Measurements from ENCODE around the gene FBXO31.

DNA sequence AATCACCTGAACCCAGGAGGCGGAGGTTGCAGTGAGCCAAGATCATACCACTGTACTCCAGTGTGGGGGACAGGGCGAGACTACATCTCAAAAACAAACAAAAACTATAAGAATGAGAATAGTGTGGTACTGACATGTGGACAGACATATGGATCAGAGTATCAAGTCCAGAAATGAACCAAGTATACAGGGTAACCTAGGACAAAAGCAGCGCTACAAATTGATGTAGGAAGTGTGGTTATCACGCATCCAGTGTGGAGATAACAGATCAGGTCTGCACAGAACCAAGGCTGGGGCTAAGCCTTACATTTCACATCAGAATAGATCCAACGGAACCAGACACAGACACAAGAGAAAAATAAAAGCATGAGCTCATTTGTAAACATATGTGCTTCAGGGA is 43.4 kb downstream of the FBXO31 start:
- TF ChIP-seq POLR2A (IDR thresholded peaks at IDR 0.05): no peak
- TF ChIP-seq, protein P1, sequence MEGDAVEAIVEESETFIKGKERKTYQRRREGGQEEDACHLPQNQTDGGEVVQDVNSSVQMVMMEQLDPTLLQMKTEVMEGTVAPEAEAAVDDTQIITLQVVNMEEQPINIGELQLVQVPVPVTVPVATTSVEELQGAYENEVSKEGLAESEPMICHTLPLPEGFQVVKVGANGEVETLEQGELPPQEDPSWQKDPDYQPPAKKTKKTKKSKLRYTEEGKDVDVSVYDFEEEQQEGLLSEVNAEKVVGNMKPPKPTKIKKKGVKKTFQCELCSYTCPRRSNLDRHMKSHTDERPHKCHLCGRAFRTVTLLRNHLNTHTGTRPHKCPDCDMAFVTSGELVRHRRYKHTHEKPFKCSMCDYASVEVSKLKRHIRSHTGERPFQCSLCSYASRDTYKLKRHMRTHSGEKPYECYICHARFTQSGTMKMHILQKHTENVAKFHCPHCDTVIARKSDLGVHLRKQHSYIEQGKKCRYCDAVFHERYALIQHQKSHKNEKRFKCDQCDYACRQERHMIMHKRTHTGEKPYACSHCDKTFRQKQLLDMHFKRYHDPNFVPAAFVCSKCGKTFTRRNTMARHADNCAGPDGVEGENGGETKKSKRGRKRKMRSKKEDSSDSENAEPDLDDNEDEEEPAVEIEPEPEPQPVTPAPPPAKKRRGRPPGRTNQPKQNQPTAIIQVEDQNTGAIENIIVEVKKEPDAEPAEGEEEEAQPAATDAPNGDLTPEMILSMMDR (IDR thresholded peaks at IDR 0.05): no peak
